ENCODE data around the gene CBX7. TPM values are rescaled to one million over a fixed set of nuclear protein-coding genes. Genes with fewer than 3 reads are reported as not detected.

CBX7 gene
- total and polyA plus RNA-seq, 12 donors = 34.5 to 85.8 (median 75.8) TPM

GRCh38 chr22:39176143-39176713 is 23.7 kb upstream of the CBX7 start:
- WGBS, 2 donors = 18% methylated on average over 23 of the region's 23 CpGs
- H3K27ac ChIP-seq = peak overlapping the region; percentile 62 to 92 (median 84)
- intact Hi-C loops (cut with DNase I) = loop anchor here in 7 of 10 donors (2.0 to 10.0 kb wide), 5 partner anchors 56 to 349 kb away; partner anchors contain the start of genes ATF4 (in 5 of the 7) and PDGFB (in 1 of the 7)
- no peaks in the 10 kb centered on the region for H3K27me3 ChIP-seq
- H3K4me3 ChIP-seq = peak overlapping the region in 1 of 10 donors; percentile 13
- H3K36me3 ChIP-seq = no peaks in the 10 kb centered on the region
- ATAC-seq = peak; percentile 42 to 74 (median 62)
- no peaks in the 10 kb centered on the region for H3K9me3 ChIP-seq
- peak; percentile 73 to 76 for DNase-seq
- peaks cover 32 to 86% (median 76%) of the 10 kb centered on the region in 9 donors for H3K4me1 ChIP-seq
- TF ChIP-seq CTCF (IDR thresholded peaks at IDR 0.05) = no peak

- no peaks in the 10 kb centered on the region for H3K27me3 ChIP-seq
- no peak overlapping the region for H3K4me3 ChIP-seq
- H3K9me3 ChIP-seq = no peaks in the 10 kb centered on the region
- WGBS, 2 donors = 76 to 83% methylated on average over 18 of the region's 18 CpGs
- TF ChIP-seq CTCF (IDR thresholded peaks at IDR 0.05) = no peak
- peak in 1 of 2 donors; percentile 19 for DNase-seq
- H3K36me3 ChIP-seq = no peaks in the 10 kb centered on the region
- peak overlapping the region; percentile 62 to 92 (median 84) for H3K27ac ChIP-seq
- H3K4me1 ChIP-seq = peaks cover 35 to 93% (median 83%) of the 10 kb centered on the region in 9 donors
- ATAC-seq = peak in 1 of 8 donors; percentile 5
- intact Hi-C loops (cut with DNase I) = loop anchor here in 7 of 10 donors (2.0 to 10.0 kb wide), 5 partner anchors 57 to 349 kb away; partner anchors contain the start of genes ATF4 (in 5 of the 7) and PDGFB (in 1 of the 7)
Measured at GRCh38 chr22:39175353-39176142, 23.1 kb upstream of the CBX7 start.

- peaks cover 35 to 93% (median 84%) of the 10 kb centered on the region in 9 donors for H3K4me1 ChIP-seq
- DNase-seq (peak; percentile 82 to 87), ATAC-seq (peak; percentile 53 to 69 (median 60))
- intact Hi-C loops (cut with DNase I) = loop anchor here in 8 of 10 donors (5.0 to 10.0 kb wide), 6 partner anchors 58 to 353 kb away; partner anchors contain the start of genes ATF4 (in 5 of the 8) and PDGFB (in 1 of the 8)
- peak overlapping the region; percentile 62 to 92 (median 84) for H3K27ac ChIP-seq
- TF ChIP-seq CTCF (IDR thresholded peaks at IDR 0.05) = no peak
- 23 to 27% methylated on average over 22 of the region's 22 CpGs for WGBS, 2 donors
- H3K9me3 ChIP-seq = no peaks in the 10 kb centered on the region
- H3K27me3 ChIP-seq = no peaks in the 10 kb centered on the region
- H3K36me3 ChIP-seq = no peaks in the 10 kb centered on the region
- H3K4me3 ChIP-seq = peak overlapping the region in 3 of 10 donors; percentile 3 to 29 (median 21)
Measured at GRCh38 chr22:39174498-39175352, 22.2 kb upstream of the CBX7 start.

Data from heart right ventricle (tissue), 16 donors.